Measurements from ENCODE around the gene UHMK1. TPM values are rescaled to one million over a fixed set of nuclear protein-coding genes. Genes with fewer than 3 reads are reported as not detected.

UHMK1 gene
- total and polyA plus RNA-seq, 2 donors (not counting 1 experiment from before 2014, with no cell fraction given) = 39.1 to 79.1 TPM

DNA sequence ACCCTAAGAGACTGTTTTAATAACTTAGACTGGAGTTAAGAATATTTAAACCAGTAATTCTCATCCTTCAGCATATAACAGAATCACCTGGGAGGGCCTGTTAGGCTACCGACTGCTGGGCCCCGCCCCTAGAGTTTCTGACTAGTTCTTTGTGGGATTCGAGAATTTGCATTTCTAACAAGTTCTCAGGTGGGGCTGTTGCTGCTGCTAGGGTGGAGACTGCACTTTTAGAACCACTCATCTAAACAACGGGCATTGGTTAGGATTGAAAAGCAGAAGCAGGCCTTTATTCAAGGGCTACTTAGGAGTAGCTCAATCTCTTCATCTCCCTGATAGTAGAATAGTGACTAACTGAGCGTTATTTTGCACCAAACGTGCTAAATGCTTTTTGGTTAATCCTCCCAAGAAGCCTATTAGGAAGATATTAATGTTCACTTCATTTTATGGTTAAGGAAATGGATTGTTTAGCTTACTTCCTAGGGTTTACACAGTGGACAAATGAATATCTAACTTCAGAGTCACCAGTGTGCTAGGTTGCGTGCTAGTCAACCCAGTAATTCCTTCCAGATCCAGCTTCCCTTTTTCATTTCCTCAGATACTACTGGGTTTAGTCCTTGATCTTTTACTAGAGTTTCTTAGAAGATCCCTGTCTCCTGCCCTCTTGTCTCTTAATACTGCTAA, 32.8 kb downstream of the UHMK1 start:
- no peak overlapping the region for H3K27ac ChIP-seq (ENCODE audit: insufficient read depth, low read length)
- no peaks in the 10 kb centered on the region for H3K4me1 ChIP-seq (ENCODE audit: control insufficient read depth, extremely low read depth, insufficient read depth, low read length)
- H2AFZ ChIP-seq (ENCODE audit: low read length) = no peak overlapping the region
- H3K79me2 ChIP-seq (ENCODE audit: control insufficient read depth, insufficient read depth, low read length) = no peaks in the 10 kb centered on the region
- no peak overlapping the region for H3K9ac ChIP-seq (ENCODE audit: insufficient read depth, low read length)
- no peak overlapping the region for H3K4me2 ChIP-seq (ENCODE audit: extremely low read depth, insufficient read depth, low read length)
- no peaks in the 10 kb centered on the region for H3K9me3 ChIP-seq (ENCODE audit: control insufficient read depth, insufficient read depth, low read depth, low read length)
- no peaks in the 10 kb centered on the region for H3K36me3 ChIP-seq (ENCODE audit: control insufficient read depth, insufficient read depth, low read length)
- no peaks in the 10 kb centered on the region for H3K27me3 ChIP-seq (ENCODE audit: control insufficient read depth, insufficient read depth, low read length)
- H4K20me1 ChIP-seq (ENCODE audit: control insufficient read depth, extremely low read depth, insufficient read depth, low read length) = no peaks in the 10 kb centered on the region
- no peak for DNase-seq (ENCODE audit: low read depth in 2 of 2)
- no peak overlapping the region for H3K4me3 ChIP-seq (replicated peaks in 1 of 4; ENCODE audit: control extremely low read depth in 1 of 4, insufficient read depth in 1 of 4, low read depth in 3 of 4, low read length in 4 of 4)
- TF ChIP-seq EZH2 (IDR thresholded peaks at IDR 0.05; ENCODE audit: low read length, missing control alignments) = no peak
- TF ChIP-seq, protein P1, sequence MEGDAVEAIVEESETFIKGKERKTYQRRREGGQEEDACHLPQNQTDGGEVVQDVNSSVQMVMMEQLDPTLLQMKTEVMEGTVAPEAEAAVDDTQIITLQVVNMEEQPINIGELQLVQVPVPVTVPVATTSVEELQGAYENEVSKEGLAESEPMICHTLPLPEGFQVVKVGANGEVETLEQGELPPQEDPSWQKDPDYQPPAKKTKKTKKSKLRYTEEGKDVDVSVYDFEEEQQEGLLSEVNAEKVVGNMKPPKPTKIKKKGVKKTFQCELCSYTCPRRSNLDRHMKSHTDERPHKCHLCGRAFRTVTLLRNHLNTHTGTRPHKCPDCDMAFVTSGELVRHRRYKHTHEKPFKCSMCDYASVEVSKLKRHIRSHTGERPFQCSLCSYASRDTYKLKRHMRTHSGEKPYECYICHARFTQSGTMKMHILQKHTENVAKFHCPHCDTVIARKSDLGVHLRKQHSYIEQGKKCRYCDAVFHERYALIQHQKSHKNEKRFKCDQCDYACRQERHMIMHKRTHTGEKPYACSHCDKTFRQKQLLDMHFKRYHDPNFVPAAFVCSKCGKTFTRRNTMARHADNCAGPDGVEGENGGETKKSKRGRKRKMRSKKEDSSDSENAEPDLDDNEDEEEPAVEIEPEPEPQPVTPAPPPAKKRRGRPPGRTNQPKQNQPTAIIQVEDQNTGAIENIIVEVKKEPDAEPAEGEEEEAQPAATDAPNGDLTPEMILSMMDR (conservative IDR thresholded peaks at IDR 0.05 in 1 of 2, IDR thresholded peaks at IDR 0.05 in 1 of 2; ENCODE audit: low read depth in 1 of 2, low read length in 2 of 2) = no peak

DNA sequence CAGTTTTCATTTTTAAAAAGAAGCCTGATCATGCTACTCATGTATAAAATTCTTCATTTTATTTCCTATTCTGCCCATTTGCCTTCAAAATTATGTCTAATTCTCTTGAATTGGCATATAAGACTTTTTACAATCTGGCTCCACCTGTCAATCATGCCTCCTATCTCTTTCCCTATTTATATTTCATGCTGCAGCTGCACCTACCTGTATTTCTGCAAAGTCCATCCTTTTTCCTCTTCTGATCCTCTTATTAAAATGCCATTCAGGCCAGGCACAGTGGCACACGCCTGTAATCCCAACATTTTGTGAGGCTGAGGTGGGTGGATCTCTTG, 33.3 kb downstream of the UHMK1 start:
- Histone ChIP-seq H3K4me1 (ENCODE audit: control insufficient read depth, extremely low read depth, insufficient read depth, low read length) (peaks cover 3% of the 10 kb centered on the region), H3K4me3 (replicated peaks in 1 of 4; ENCODE audit: control extremely low read depth in 1 of 4, insufficient read depth in 1 of 4, low read depth in 3 of 4, low read length in 4 of 4) (no peak overlapping the region), H2AFZ (ENCODE audit: low read length) (no peak overlapping the region), H3K4me2 (ENCODE audit: extremely low read depth, insufficient read depth, low read length) (no peak overlapping the region), H3K9ac (ENCODE audit: insufficient read depth, low read length) (no peak overlapping the region), H4K20me1 (ENCODE audit: control insufficient read depth, extremely low read depth, insufficient read depth, low read length) (no peaks in the 10 kb centered on the region), H3K79me2 (ENCODE audit: control insufficient read depth, insufficient read depth, low read length) (no peaks in the 10 kb centered on the region), H3K27me3 (ENCODE audit: control insufficient read depth, insufficient read depth, low read length) (no peaks in the 10 kb centered on the region), H3K27ac (ENCODE audit: insufficient read depth, low read length) (no peak overlapping the region), H3K36me3 (ENCODE audit: control insufficient read depth, insufficient read depth, low read length) (no peaks in the 10 kb centered on the region), H3K9me3 (ENCODE audit: control insufficient read depth, insufficient read depth, low read depth, low read length) (no peaks in the 10 kb centered on the region)
- DNase-seq (ENCODE audit: low read depth in 2 of 2) = no peak
- TF ChIP-seq, protein P1 (conservative IDR thresholded peaks at IDR 0.05 in 1 of 2, IDR thresholded peaks at IDR 0.05 in 1 of 2; ENCODE audit: low read depth in 1 of 2, low read length in 2 of 2) = no peak
- TF ChIP-seq EZH2 (IDR thresholded peaks at IDR 0.05; ENCODE audit: low read length, missing control alignments) = no peak

DNA sequence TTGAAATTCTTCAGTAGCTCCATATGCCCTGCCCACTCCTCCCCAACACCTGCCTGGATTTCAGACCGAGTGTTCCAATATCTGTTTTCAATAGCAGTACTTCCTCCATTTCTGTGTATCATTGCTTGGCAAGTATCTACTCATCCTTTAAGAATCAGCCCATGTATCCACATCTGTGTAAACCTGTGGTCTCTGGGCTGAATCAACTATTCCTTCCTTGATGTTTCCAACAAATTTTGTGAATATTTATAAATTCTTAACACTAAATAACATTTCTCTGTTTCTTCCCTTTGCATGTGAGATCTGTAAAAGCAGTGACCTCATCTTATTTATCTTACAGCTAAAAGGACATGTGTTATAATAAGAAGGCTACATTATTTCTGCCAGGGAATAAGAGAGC, 37.9 kb downstream of the UHMK1 start:
- H3K27ac ChIP-seq (ENCODE audit: insufficient read depth, low read length) = peak overlapping the region; percentile 31
- no peak overlapping the region for H3K4me2 ChIP-seq (ENCODE audit: extremely low read depth, insufficient read depth, low read length)
- no peak overlapping the region for H3K4me3 ChIP-seq (replicated peaks in 1 of 4; ENCODE audit: control extremely low read depth in 1 of 4, insufficient read depth in 1 of 4, low read depth in 3 of 4, low read length in 4 of 4)
- H3K9ac ChIP-seq (ENCODE audit: insufficient read depth, low read length) = no peak overlapping the region
- peak in 1 of 2 donors; percentile 46 for DNase-seq (ENCODE audit: low read depth in 2 of 2)
- TF ChIP-seq EZH2 (IDR thresholded peaks at IDR 0.05; ENCODE audit: low read length, missing control alignments) = no peak
- TF ChIP-seq, protein P1 (conservative IDR thresholded peaks at IDR 0.05 in 1 of 2, IDR thresholded peaks at IDR 0.05 in 1 of 2; ENCODE audit: low read depth in 1 of 2, low read length in 2 of 2) = no peak
- no peaks in the 10 kb centered on the region for H3K27me3 ChIP-seq (ENCODE audit: control insufficient read depth, insufficient read depth, low read length)
- H2AFZ ChIP-seq (ENCODE audit: low read length) = no peak overlapping the region
- peaks cover 25% of the 10 kb centered on the region for H3K4me1 ChIP-seq (ENCODE audit: control insufficient read depth, extremely low read depth, insufficient read depth, low read length)
- H3K9me3 ChIP-seq (ENCODE audit: control insufficient read depth, insufficient read depth, low read depth, low read length) = no peaks in the 10 kb centered on the region
- no peaks in the 10 kb centered on the region for H3K79me2 ChIP-seq (ENCODE audit: control insufficient read depth, insufficient read depth, low read length)
- H4K20me1 ChIP-seq (ENCODE audit: control insufficient read depth, extremely low read depth, insufficient read depth, low read length) = no peaks in the 10 kb centered on the region
- H3K36me3 ChIP-seq (ENCODE audit: control insufficient read depth, insufficient read depth, low read length) = no peaks in the 10 kb centered on the region

Data from fibroblast of lung (primary cell).